ENCODE measurements around the gene NDUFAF3.
A peak's percentile ranks its signal among the peaks of the same experiment; 100 is the strongest.

NDUFAF3 gene

DNA sequence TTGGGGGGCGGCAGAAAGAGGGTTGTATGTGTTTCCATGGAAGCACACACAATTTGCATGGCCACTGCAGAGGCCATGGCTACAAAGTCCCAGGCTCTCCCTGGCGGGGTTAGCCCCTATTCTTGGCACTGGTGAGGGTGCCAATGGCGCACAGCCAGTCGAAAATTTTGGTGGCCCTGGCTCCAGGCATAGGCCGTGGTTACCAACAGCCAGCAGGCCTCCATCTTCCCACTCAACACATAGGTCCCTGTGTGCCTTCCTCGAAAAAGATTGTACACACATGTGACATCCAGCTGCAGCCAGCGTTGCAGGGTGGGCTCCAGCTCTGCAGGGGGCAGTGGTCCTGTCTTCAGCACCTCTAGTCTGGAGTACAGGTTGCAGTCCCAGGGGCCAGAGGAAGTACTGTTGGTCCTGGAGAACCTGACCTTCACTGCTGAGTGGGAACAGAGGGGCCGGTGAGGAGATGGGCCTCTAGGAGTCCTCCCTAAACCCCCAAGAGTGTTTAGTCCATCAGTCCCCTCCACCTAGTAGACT lies 24.8 kb upstream of the NDUFAF3 start:
- H3K4me3 ChIP-seq (ENCODE audit: low read depth, low read length) = no peak overlapping the region
- no peaks in the 10 kb centered on the region for H3K36me3 ChIP-seq
- TF ChIP-seq CTCF (IDR thresholded peaks at IDR 0.05; ENCODE audit: low read depth, low read length) = peak; percentile 27; the same call in 1 of the 2 replicates
- H3K27me3 ChIP-seq = no peaks in the 10 kb centered on the region
- H3K4me1 ChIP-seq = peaks cover 15% of the 10 kb centered on the region
- no peaks in the 10 kb centered on the region for H3K9me3 ChIP-seq
- DNase-seq = no peak

DNA sequence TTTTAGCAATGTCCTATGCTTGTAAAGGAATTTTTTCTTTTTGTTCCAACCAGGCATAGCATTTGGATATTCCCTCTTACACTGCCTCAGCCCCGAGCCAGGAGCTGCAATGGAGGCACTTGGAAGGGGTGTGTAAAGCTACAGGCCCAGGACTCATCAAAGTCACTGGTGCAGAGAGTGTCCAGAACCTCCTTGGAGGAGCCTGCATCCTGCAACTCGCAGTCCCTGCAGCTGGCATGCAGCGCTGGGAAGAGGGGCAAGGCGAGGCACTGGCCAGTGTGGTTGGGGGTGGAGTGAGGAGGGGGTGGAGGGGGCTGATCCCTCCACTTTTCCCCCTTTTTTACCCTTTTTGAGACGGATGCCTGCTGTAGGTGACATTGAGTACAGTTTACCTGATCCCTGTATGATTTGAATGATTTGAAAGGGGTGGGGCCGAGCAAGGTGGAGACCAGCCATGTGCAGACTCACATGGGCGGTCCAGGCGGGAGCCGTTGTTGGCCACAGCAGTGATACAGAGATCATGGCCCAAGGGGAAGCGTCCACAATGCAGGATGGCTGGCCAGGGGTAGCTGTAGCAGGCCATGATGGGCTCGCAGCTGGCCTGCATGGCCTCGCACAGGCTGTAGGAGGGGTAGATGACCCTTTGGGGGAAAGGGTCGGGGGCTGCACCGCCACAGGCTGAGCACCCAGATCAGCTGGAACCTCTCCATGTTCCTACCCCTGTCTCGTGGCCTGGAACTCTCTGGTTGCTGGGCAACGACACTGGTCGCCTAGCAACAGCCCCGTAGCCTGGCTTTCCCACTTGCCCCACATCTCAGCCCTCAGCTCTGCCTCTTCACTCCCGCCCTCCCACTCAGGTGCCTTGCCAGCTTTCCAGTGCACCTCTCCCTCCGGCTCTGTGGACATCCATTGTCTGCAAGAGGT lies 23.9 kb upstream of the NDUFAF3 start:
- TF ChIP-seq CTCF (IDR thresholded peaks at IDR 0.05; ENCODE audit: low read depth, low read length) = no peak
- peak; percentile 82 for DNase-seq

DNA sequence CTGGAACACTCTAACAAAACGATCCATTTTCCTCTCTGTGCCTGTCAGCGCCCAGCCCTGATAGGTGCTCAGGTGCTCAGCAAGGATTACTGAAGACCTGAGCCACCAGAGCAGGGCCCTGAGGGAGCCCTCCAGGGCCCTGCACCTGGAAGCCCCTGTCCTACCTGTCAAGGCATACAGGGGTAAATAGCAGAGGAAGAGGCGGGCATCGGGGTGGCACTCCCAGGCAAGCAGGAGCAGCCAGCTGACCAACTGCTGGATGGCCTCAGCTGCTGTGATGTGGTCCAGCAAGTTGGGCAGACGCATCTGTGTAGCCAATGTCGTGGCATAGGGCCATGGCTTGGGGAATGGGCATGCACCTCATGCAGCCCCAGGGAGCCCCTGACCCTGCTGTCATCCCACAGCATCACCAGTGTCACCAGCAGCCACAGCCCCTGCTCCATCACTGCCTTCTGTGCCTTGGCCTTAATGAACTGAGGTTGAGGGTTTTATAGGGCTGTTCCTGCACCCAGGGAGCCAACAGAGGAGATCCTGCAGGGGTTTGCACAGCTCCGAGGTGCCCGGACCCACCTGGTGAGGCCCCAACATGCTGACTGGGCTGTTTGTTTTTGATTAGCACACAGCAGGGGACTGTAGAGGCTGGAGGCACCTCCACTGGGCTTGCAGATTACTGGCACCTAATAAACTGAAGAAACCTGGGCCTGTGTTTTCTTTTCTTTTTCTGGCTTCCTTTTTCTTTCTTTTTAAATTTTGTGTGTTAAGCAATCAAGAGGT lies 22.6 kb upstream of the NDUFAF3 start:
- H3K4me3 ChIP-seq (ENCODE audit: low read depth, low read length) = no peak overlapping the region
- no peaks in the 10 kb centered on the region for H3K9me3 ChIP-seq
- DNase-seq = no peak

More for the DNA sequence above, 23.9 kb upstream of the NDUFAF3 start:
- Histone ChIP-seq H3K4me1 (peaks cover 15% of the 10 kb centered on the region), H3K27me3 (no peaks in the 10 kb centered on the region), H3K4me3 (ENCODE audit: low read depth, low read length) (peak overlapping the region; percentile 29; the same call in 1 of the 2 replicates), H3K9me3 (no peaks in the 10 kb centered on the region), H3K36me3 (no peaks in the 10 kb centered on the region)

DNA sequence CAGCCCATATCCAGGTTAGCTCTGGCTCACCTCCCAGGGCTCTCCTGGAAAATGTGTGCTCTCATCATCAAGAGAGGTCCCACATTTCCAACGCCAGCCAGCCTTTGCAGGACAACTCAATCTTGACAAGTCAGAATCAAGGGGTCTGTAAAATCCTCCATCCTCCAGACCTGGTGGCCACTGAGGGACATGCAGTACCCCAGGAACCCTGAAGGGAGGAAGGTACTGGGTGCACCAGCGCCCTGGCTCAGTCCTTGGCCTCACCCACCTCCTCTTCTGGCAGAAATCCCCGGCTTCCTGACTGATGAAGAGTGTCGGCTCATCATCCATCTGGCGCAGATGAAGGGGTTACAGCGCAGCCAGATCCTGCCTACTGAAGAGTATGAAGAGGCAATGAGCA lies 20.8 kb upstream of the NDUFAF3 start:
- Histone ChIP-seq H3K4me3 (ENCODE audit: low read depth, low read length) (no peak overlapping the region), H3K27me3 (no peaks in the 10 kb centered on the region), H3K36me3 (no peaks in the 10 kb centered on the region), H3K9me3 (no peaks in the 10 kb centered on the region), H3K4me1 (peaks cover 15% of the 10 kb centered on the region)
- no peak for DNase-seq
- no peak for TF ChIP-seq CTCF (IDR thresholded peaks at IDR 0.05; ENCODE audit: low read depth, low read length)

More for the DNA sequence above, 22.6 kb upstream of the NDUFAF3 start:
- Histone ChIP-seq H3K36me3 (no peaks in the 10 kb centered on the region), H3K27me3 (no peaks in the 10 kb centered on the region), H3K4me1 (peaks cover 15% of the 10 kb centered on the region)
- no peak for TF ChIP-seq CTCF (IDR thresholded peaks at IDR 0.05; ENCODE audit: low read depth, low read length)

GRCh38 chr3:49004352-49005302 lies 17.3 kb upstream of the NDUFAF3 start:
- no peak for DNase-seq
- no peaks in the 10 kb centered on the region for H3K9me3 ChIP-seq
- H3K36me3 ChIP-seq = peaks cover 4% of the 10 kb centered on the region; the same call in 1 of the 2 replicates
- H3K27me3 ChIP-seq = no peaks in the 10 kb centered on the region
- no peak overlapping the region for H3K4me3 ChIP-seq (ENCODE audit: low read depth, low read length)
- no peak for TF ChIP-seq CTCF (IDR thresholded peaks at IDR 0.05; ENCODE audit: low read depth, low read length)
- H3K4me1 ChIP-seq = peaks cover 4% of the 10 kb centered on the region; the same call in 1 of the 2 replicates

Data from BE2C (cell line).